Measurements from ENCODE around the gene IL24. TPM values are rescaled to one million over a fixed set of nuclear protein-coding genes. Genes with fewer than 3 reads are reported as not detected.

The IL24 gene, protein sequence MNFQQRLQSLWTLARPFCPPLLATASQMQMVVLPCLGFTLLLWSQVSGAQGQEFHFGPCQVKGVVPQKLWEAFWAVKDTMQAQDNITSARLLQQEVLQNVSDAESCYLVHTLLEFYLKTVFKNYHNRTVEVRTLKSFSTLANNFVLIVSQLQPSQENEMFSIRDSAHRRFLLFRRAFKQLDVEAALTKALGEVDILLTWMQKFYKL
- total RNA-seq = 0.16 TPM in 1 of 2 replicates, not detected in the other

DNA sequence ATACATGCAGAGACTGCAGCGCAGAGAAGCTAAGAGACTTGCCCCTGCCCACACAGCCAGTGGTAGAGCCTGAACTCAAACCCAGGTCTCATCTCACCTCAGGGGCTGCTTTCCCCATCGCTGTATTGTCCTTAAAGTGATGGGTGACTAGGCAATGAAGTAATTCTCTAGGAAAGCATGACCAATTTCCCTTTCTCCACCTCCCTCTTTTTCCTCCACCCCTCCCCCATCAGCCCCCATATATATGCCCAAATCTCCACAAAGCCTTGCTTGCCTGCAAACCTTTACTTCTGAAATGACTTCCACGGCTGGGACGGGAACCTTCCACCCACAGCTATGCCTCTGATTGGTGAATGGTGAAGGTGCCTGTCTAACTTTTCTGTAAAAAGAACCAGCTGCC, at the start of gene IL24:
Gene IL24 (plus strand): TSS at position 269 of the 400 bp plus-strand sequence. CDS start 390 bp downstream, outside the sequence.

DNA sequence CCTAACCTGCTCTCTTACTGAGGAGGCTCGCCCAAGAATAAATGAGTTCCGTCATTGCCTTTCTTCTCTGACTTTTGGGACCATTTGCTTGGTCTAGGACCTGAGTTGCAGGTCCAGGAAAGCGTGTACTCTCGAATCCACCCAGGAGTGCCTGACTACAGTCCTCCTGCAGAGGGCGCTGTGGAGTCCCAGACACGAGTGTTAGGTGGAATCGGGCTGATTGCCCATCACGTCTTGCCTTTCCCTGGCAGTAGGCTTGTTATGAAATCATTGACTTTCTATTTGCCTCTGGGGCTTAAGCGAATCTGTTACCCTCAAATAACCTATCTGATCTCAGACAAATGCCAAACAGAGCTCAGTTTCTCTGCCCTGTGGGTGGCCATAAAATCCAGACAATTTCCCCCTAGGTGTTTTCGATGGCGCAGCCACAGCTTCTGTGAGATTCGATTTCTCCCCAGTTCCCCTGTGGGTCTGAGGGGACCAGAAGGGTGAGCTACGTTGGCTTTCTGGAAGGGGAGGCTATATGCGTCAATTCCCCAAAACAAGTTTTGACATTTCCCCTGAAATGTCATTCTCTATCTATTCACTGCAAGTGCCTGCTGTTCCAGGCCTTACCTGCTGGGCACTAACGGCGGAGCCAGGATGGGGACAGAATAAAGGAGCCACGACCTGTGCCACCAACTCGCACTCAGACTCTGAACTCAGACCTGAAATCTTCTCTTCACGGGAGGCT, 32.1 kb upstream of the IL24 start, which contains the start of gene IL20:
Gene IL20 (plus strand): TSS at position 685 of the 733 bp plus-strand sequence. CDS start 230 bp downstream, outside the sequence.

DNA sequence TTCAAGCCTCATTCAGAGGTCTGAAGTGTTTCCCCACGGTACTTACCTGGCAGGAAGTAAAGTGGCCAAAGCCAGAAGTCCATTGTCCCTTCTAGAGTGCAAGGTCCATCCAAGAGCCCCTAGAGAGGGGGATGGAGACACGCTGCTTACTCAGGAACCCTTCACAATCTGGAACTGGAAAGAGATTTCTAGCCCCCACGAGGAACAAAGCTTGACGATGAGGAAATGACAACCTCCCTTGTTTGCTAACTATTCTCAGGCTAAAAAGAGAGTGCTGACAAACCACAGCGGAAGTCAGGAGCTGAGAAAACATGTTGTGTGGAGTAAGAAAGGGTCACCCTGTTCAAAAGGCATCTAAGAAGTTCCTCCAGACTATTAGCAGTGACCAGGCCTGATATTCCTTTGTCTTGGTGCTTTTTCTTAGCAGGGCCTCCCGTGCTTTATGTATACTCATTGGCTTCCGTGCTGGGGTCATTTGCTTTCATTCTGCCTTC, 24.6 kb downstream of the IL24 start, which contains the start of gene FCMR:
Gene FCMR (minus strand): TSS at position 170 of the 494 bp plus-strand sequence. CDS start 87 bp downstream, at position 83.

GRCh38 chr1:206946261-206946660, 49.0 kb downstream of the IL24 start, which contains the start of gene PIGR:
TSS of gene PIGR (minus strand) at chr1:206946466. CDS start at chr1:206940531, 5,935 bp downstream.

Other genes with a start within 250 kb of the IL24 start
- gene MAPKAPK2, start 212.5 kb upstream of the IL24 start, total RNA-seq = 55.3 and 61.0 TPM in 2 replicates
- gene IL19, start 126.7 kb upstream of the IL24 start, total RNA-seq = not detected in 2 replicates
- not detected in 2 replicates for gene IL10, start 124.9 kb upstream of the IL24 start, total RNA-seq
- not detected in 2 replicates for gene IL20, start 31.8 kb upstream of the IL24 start, total RNA-seq
- gene FCMR, start 24.5 kb downstream of the IL24 start, total RNA-seq = 0.32 and 0.73 TPM in 2 replicates
- gene PIGR, start 49.0 kb downstream of the IL24 start, total RNA-seq = under 0.01 TPM in 1 of 2 replicates, not detected in the other
- gene FCAMR, start 73.0 kb downstream of the IL24 start, total RNA-seq = not detected in 2 replicates
- 0.12 and 0.16 TPM in 2 replicates for gene C1orf116, start 135.3 kb downstream of the IL24 start, total RNA-seq
- 11.2 and 12.8 TPM in 2 replicates for gene YOD1, start 153.8 kb downstream of the IL24 start, total RNA-seq
- gene PFKFB2, start 155.8 kb downstream of the IL24 start, total RNA-seq = 8.1 and 15.7 TPM in 2 replicates
- 0.24 and 0.32 TPM in 2 replicates for gene C4BPB, start 191.4 kb downstream of the IL24 start, total RNA-seq
- not detected in 2 replicates for gene C4BPA, start 206.8 kb downstream of the IL24 start, total RNA-seq

All from hair follicle dermal papilla cell (primary cell).